ENCODE results near the gene STPG4.

The STPG4 gene

DNA sequence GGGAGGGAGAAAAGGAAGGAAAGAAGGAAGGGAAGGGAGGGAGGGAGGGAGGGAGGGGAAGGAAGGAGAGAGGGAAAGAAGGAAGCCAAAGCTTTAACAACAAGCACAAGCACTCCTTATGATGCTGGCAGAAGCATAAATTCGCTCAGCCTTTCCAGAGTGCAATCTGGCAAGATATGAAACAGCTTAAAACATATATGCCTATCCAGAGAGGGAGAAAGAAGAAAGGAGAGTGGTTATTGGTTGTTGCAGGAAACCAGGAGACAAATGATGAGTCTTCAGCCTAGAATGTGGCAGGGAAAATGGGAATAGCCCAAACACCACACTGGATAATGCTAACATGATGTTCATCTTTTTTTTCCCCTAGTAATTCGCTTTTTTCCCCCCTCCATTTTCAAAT is 64.0 kb downstream of the STPG4 start:
- no peaks in the 10 kb centered on the region for H3K36me3 ChIP-seq (ENCODE audit: control insufficient read depth, insufficient read depth, low read length)
- no peak overlapping the region for H3K27ac ChIP-seq (ENCODE audit: low read depth, low read length, severe bottlenecking)
- WGBS, 2 experiments (ENCODE audit: insufficient coverage in 2 of 2), result no CpG with 5 or more reads among the region's 2 CpGs
- no peak overlapping the region for H3K4me3 ChIP-seq (ENCODE audit: extremely low read depth, insufficient read depth, low read length, poor library complexity, severe bottlenecking)
- H3K4me1 ChIP-seq (ENCODE audit: control insufficient read depth, insufficient read depth, low read length, poor library complexity, severe bottlenecking), result peaks cover 46% of the 10 kb centered on the region
- H3K9me3 ChIP-seq (ENCODE audit: control insufficient read depth, low read length), result no peaks in the 10 kb centered on the region

DNA sequence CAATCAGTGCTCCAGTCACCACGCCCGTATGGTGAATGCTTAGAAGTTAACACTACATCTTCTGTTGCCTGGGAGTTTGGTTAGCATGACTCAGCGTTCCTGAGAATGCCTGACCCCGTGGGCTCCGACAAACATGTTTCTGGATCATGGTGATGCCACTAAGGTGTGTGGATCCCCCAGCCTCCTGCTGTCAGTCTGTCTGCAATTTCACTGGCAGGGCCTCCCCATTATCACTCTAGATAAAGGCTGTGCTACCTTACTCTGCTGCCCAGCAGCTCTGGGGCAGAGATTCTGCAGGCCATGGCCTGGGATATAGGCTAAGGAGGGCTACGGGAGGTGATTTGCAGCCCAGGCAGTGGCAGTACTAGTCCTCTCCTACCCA is 66.0 kb downstream of the STPG4 start:
- H3K4me1 ChIP-seq (ENCODE audit: control insufficient read depth, insufficient read depth, low read length, poor library complexity, severe bottlenecking), result peaks cover 47% of the 10 kb centered on the region
- 73 to 83% methylated on average over 5 to 6 of the region's 6 CpGs for WGBS, 2 experiments (ENCODE audit: insufficient coverage in 2 of 2)
- peak overlapping the region; percentile 96 for H3K27ac ChIP-seq (ENCODE audit: low read depth, low read length, severe bottlenecking)
- no peaks in the 10 kb centered on the region for H3K36me3 ChIP-seq (ENCODE audit: control insufficient read depth, insufficient read depth, low read length)
- H3K9me3 ChIP-seq (ENCODE audit: control insufficient read depth, low read length), result no peaks in the 10 kb centered on the region
- no peak overlapping the region for H3K4me3 ChIP-seq (ENCODE audit: extremely low read depth, insufficient read depth, low read length, poor library complexity, severe bottlenecking)

DNA sequence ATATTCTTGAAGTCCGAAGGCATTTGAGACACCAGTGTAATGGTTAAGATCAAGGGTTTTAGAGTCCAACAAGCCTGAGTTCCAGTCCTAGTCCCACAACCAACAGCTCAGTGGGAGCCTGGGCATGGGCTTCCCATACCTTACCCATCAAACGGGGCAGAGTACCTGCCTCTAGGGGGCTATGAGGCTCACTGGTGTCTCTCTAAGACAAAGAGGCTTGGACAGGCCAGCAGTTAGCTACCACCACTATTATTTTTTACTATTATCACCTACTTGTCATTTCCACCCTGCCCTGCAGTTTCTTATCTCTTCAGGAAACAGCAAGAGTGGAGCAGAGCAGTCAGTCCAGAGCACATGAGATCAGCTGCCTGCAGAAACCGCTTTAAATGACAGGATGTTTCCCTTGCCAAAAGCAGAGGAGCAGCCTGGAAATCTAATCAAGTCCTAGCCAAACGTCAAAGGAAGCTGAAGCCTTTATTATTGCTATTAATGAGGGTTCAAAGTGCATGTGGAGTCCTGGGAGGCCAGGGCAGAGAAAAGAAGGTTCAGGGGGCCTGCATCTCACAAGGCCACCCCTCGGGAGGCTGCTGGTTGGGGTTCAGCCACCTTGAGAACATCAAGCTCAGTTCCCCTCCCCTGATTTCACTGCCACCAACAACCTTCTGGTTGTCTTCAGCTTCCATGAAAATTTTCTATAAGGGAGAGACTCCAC is 66.6 kb downstream of the STPG4 start:
- Histone ChIP-seq H3K27ac (ENCODE audit: low read depth, low read length, severe bottlenecking) (peak overlapping the region; percentile 96), H3K4me3 (ENCODE audit: extremely low read depth, insufficient read depth, low read length, poor library complexity, severe bottlenecking) (no peak overlapping the region), H3K9me3 (ENCODE audit: control insufficient read depth, low read length) (no peaks in the 10 kb centered on the region), H3K36me3 (ENCODE audit: control insufficient read depth, insufficient read depth, low read length) (no peaks in the 10 kb centered on the region), H3K4me1 (ENCODE audit: control insufficient read depth, insufficient read depth, low read length, poor library complexity, severe bottlenecking) (peaks cover 46% of the 10 kb centered on the region)
- WGBS, 2 experiments (ENCODE audit: insufficient coverage in 2 of 2), result 63 to 67% methylated on average over 4 of the region's 5 CpGs

DNA sequence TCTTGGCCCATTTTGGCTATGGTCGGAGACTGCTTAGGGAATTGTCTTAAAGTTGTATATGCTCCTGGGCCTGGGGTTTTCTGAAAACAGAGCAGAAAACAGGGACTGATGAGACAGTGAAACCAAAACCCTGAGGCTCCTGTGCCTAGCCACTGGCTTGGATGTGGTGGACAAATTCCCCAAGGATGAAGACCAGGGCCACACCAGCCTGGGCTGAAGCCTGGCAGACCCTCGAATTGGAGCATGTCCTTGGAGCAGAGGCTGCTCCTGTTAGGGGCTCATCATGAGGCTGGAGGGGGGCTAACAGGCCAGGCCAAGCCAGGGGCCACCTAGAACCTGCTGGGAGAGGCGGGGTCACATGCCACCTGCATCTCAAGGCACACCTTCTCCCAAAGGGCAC is 68.1 kb downstream of the STPG4 start:
- Histone ChIP-seq H3K36me3 (ENCODE audit: control insufficient read depth, insufficient read depth, low read length) (no peaks in the 10 kb centered on the region), H3K9me3 (ENCODE audit: control insufficient read depth, low read length) (no peaks in the 10 kb centered on the region), H3K4me1 (ENCODE audit: control insufficient read depth, insufficient read depth, low read length, poor library complexity, severe bottlenecking) (peaks cover 44% of the 10 kb centered on the region), H3K27ac (ENCODE audit: low read depth, low read length, severe bottlenecking) (peak overlapping the region; percentile 74), H3K4me3 (ENCODE audit: extremely low read depth, insufficient read depth, low read length, poor library complexity, severe bottlenecking) (no peak overlapping the region)
- 100% methylated on average over 1 to 2 of the region's 3 CpGs for WGBS, 2 experiments (ENCODE audit: insufficient coverage in 2 of 2)

DNA sequence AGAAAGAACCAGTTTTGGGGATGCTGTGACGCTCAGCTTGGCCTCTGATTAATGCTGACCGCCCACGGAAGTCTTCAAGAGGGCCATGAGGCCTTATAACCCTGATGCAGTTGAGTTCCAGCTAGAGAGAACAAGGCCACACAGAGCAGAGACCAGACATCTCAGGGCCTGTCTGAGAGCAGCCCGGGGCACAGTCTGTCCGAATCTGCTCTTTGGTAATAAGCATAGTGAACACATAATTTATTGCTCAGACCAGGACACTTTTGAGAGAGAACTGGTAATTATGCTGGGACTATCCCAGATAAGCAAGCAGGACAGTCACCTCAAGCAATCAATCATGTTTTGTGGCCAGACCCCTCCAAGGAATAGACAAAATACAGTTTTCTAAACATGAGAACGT is 68.5 kb downstream of the STPG4 start:
- Histone ChIP-seq H3K36me3 (ENCODE audit: control insufficient read depth, insufficient read depth, low read length) (no peaks in the 10 kb centered on the region), H3K9me3 (ENCODE audit: control insufficient read depth, low read length) (no peaks in the 10 kb centered on the region), H3K27ac (ENCODE audit: low read depth, low read length, severe bottlenecking) (peak overlapping the region; percentile 74), H3K4me1 (ENCODE audit: control insufficient read depth, insufficient read depth, low read length, poor library complexity, severe bottlenecking) (peaks cover 44% of the 10 kb centered on the region), H3K4me3 (ENCODE audit: extremely low read depth, insufficient read depth, low read length, poor library complexity, severe bottlenecking) (no peak overlapping the region)
- WGBS, 2 experiments (ENCODE audit: insufficient coverage in 2 of 2), result 91 to 95% methylated on average over 4 to 5 of the region's 6 CpGs

DNA sequence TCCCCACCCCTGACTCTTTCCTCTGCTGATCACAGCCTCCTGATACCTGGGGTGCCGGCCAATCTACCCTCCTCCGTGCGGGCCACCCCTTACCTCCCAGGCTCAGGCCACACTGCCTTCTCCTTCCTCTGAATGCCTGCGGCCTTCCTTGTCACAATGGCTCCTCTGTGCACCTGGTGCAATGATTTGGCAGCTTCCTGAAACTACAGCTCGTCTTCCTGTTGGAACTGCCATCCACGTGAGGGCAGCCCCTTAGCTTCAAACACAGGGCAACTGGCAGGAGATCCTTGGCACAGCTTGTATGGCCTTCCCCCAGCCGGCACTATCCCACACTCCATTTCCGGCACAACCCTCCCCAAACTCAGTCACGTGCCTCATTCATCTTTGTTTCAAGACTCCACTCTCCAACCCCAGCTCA is 69.0 kb downstream of the STPG4 start:
- Histone ChIP-seq H3K4me3 (ENCODE audit: extremely low read depth, insufficient read depth, low read length, poor library complexity, severe bottlenecking) (no peak overlapping the region), H3K4me1 (ENCODE audit: control insufficient read depth, insufficient read depth, low read length, poor library complexity, severe bottlenecking) (peaks cover 44% of the 10 kb centered on the region), H3K36me3 (ENCODE audit: control insufficient read depth, insufficient read depth, low read length) (no peaks in the 10 kb centered on the region), H3K9me3 (ENCODE audit: control insufficient read depth, low read length) (no peaks in the 10 kb centered on the region), H3K27ac (ENCODE audit: low read depth, low read length, severe bottlenecking) (peak overlapping the region; percentile 74)
- 91 to 94% methylated on average over 7 to 9 of the region's 9 CpGs for WGBS, 2 experiments (ENCODE audit: insufficient coverage in 2 of 2)

DNA sequence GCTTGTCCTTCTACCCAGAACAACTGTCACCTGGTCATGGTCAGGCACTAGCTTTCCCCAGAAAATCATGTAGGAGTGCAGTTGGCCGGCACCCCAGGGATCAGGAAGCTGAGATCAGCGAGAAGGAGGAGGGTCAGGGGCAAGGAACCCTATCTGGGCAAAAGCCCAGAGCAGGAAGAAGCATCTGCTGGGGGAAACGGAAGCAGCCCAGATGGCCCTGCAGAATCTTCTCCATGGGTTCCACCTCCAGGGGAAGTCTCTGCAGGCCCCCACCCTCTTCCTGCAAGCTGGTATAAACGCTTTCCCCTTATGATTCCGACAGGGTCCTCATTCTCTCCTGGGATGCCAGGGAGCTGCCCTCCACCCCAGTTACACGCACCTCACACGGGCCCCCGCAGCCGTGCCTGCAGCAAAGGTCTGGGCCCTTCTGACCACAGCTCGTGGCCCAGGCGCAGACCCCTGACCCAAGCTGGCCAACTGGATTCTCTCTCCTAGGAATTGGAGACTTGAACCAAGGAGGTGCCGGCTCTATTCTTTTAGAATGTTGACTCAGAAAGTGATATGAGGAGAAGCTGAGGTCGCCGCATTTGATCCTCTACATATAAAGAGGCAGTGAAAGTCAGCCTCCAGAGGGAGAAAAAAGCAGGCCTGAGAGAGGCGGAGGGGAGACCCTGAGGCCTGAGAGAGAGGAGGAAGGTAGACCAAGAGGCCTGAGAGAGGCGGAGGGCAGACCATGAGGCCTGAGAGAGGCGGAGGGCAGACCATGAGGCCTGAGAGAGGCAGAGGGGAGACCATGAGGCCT is 71.0 kb downstream of the STPG4 start:
- Histone ChIP-seq H3K36me3 (ENCODE audit: control insufficient read depth, insufficient read depth, low read length) (no peaks in the 10 kb centered on the region), H3K4me1 (ENCODE audit: control insufficient read depth, insufficient read depth, low read length, poor library complexity, severe bottlenecking) (peaks cover 29% of the 10 kb centered on the region), H3K4me3 (ENCODE audit: extremely low read depth, insufficient read depth, low read length, poor library complexity, severe bottlenecking) (no peak overlapping the region), H3K9me3 (ENCODE audit: control insufficient read depth, low read length) (no peaks in the 10 kb centered on the region), H3K27ac (ENCODE audit: low read depth, low read length, severe bottlenecking) (no peak overlapping the region)
- 89 to 90% methylated on average over 12 to 17 of the region's 17 CpGs for WGBS, 2 experiments (ENCODE audit: insufficient coverage in 2 of 2)

DNA sequence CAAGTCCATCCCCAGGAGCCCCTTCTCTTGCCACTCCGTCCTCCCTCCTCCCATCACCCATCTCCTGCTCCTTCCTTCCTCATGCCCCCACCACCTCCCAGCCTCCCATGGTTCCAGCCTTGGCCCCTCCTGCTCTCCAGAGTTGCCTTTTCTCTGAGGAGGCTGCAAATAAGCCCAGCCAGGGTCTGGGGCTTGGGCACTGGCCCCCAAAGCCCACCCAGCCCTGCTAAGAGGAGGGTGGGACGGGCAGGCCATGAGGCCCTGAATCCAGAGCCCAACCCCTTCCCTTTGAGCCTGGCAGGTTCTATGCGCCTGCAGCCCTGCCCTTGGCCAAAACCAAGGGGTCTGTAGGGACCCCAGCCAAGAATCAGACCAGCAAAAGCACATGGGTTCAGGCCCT is 71.6 kb downstream of the STPG4 start:
- Histone ChIP-seq H3K9me3 (ENCODE audit: control insufficient read depth, low read length) (no peaks in the 10 kb centered on the region), H3K27ac (ENCODE audit: low read depth, low read length, severe bottlenecking) (no peak overlapping the region), H3K4me1 (ENCODE audit: control insufficient read depth, insufficient read depth, low read length, poor library complexity, severe bottlenecking) (peaks cover 29% of the 10 kb centered on the region), H3K36me3 (ENCODE audit: control insufficient read depth, insufficient read depth, low read length) (no peaks in the 10 kb centered on the region), H3K4me3 (ENCODE audit: extremely low read depth, insufficient read depth, low read length, poor library complexity, severe bottlenecking) (no peak overlapping the region)
- 90 to 91% methylated on average over 2 to 3 of the region's 3 CpGs for WGBS, 2 experiments (ENCODE audit: insufficient coverage in 2 of 2)

DNA sequence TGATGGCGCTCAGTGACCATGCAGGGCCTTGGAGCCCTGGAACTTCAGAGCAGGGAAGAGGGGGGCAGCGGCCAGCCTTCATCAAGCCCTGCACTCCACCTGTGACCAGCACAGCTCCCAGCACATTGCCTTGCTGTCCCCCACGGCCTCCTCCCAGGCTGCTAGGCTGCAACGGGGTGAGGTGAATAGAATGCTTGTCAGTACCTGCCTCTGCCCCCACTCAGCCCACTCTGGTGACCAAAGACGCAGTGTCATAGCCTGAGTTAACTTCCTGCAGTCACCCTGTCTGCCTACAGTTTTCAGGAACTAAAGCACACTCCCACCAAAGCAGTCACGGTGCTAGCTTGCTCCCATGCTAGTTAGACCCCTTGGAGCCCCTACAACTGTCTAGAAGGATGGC is 72.1 kb downstream of the STPG4 start:
- H3K4me3 ChIP-seq (ENCODE audit: extremely low read depth, insufficient read depth, low read length, poor library complexity, severe bottlenecking), result no peak overlapping the region
- H3K4me1 ChIP-seq (ENCODE audit: control insufficient read depth, insufficient read depth, low read length, poor library complexity, severe bottlenecking), result peaks cover 24% of the 10 kb centered on the region
- WGBS, 2 experiments (ENCODE audit: insufficient coverage in 2 of 2), result 85 to 97% methylated on average over 2 to 5 of the region's 6 CpGs
- H3K36me3 ChIP-seq (ENCODE audit: control insufficient read depth, insufficient read depth, low read length), result no peaks in the 10 kb centered on the region
- H3K27ac ChIP-seq (ENCODE audit: low read depth, low read length, severe bottlenecking), result no peak overlapping the region
- no peaks in the 10 kb centered on the region for H3K9me3 ChIP-seq (ENCODE audit: control insufficient read depth, low read length)

DNA sequence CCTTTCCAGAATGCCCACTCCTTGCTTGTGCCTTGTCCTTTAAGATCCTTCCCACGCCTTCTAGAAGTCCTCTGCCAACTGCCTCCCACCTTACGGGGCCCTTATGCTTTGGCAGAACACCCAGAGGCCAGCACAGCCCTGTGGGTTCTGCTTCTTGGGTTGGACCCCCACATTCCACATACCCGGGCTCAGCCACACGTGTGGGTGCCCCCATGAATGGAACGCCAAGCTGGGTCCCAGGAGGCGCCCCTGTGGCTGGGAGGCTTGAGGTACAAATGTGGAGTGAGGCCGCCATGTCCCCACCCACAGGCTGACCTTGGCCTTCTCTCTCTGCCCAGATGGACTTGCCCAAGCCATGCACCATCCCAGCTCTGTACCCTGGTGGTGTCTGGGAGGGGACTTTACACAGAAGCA is 74.2 kb downstream of the STPG4 start:
- peaks cover 32% of the 10 kb centered on the region for H3K4me1 ChIP-seq (ENCODE audit: control insufficient read depth, insufficient read depth, low read length, poor library complexity, severe bottlenecking)
- no peak overlapping the region for H3K27ac ChIP-seq (ENCODE audit: low read depth, low read length, severe bottlenecking)
- H3K36me3 ChIP-seq (ENCODE audit: control insufficient read depth, insufficient read depth, low read length), result no peaks in the 10 kb centered on the region
- H3K4me3 ChIP-seq (ENCODE audit: extremely low read depth, insufficient read depth, low read length, poor library complexity, severe bottlenecking), result no peak overlapping the region
- no peaks in the 10 kb centered on the region for H3K9me3 ChIP-seq (ENCODE audit: control insufficient read depth, low read length)
- 95 to 100% methylated on average over 5 of the region's 7 CpGs for whole genome bisulfite sequencing, 2 experiments (ENCODE audit: insufficient coverage in 2 of 2)

Data from mesodermal cell (in vitro differentiated cells).